ENCODE data around the gene TBC1D8.

The TBC1D8 gene

GRCh38 chr2:101111917-101112771, 39.0 kb downstream of the TBC1D8 start:
- no peak for DNase-seq (ENCODE audit: low spot score)

GRCh38 chr2:101111262-101111838, 39.8 kb downstream of the TBC1D8 start:
- DNase-seq (ENCODE audit: low spot score), result no peak

GRCh38 chr2:101109451-101110118, 41.6 kb downstream of the TBC1D8 start:
- DNase-seq (ENCODE audit: low spot score), result no peak

- no peak for DNase-seq (ENCODE audit: low spot score)
Measured at GRCh38 chr2:101108357-101108756, 42.8 kb downstream of the TBC1D8 start.

GRCh38 chr2:101107241-101107640, 43.9 kb downstream of the TBC1D8 start:
- DNase-seq (ENCODE audit: low spot score), result no peak

- no peak for DNase-seq (ENCODE audit: low spot score)
Measured at GRCh38 chr2:101106453-101107181, 44.6 kb downstream of the TBC1D8 start.

- DNase-seq (ENCODE audit: low spot score), result no peak
Measured at GRCh38 chr2:101105654-101106053, 45.5 kb downstream of the TBC1D8 start.

- no peak for DNase-seq (ENCODE audit: low spot score)
Measured at GRCh38 chr2:101097638-101098037, 53.5 kb downstream of the TBC1D8 start.

- no peak for DNase-seq (ENCODE audit: low spot score)
Measured at GRCh38 chr2:101096619-101097142, 54.5 kb downstream of the TBC1D8 start.

GRCh38 chr2:101094351-101094750, 56.8 kb downstream of the TBC1D8 start:
- DNase-seq (ENCODE audit: low spot score), result no peak

- DNase-seq (ENCODE audit: low spot score), result no peak
Measured at GRCh38 chr2:101089942-101090799, 61.0 kb downstream of the TBC1D8 start.

- no peak for DNase-seq (ENCODE audit: low spot score)
Measured at GRCh38 chr2:101089419-101089818, 61.8 kb downstream of the TBC1D8 start.

GRCh38 chr2:101087638-101088037, 63.5 kb downstream of the TBC1D8 start:
- no peak for DNase-seq (ENCODE audit: low spot score)

- DNase-seq (ENCODE audit: low spot score), result no peak
Measured at GRCh38 chr2:101083613-101084012, 67.6 kb downstream of the TBC1D8 start.

- DNase-seq (ENCODE audit: low spot score), result no peak
Measured at GRCh38 chr2:101082998-101083397, 68.2 kb downstream of the TBC1D8 start.

- no peak for DNase-seq (ENCODE audit: low spot score)
Measured at GRCh38 chr2:101081375-101081907, 69.7 kb downstream of the TBC1D8 start.

GRCh38 chr2:101080211-101081068, 70.7 kb downstream of the TBC1D8 start:
- DNase-seq (ENCODE audit: low spot score), result no peak

GRCh38 chr2:101076581-101076980, 74.6 kb downstream of the TBC1D8 start:
- no peak for DNase-seq (ENCODE audit: low spot score)

- DNase-seq (ENCODE audit: low spot score), result no peak
Measured at GRCh38 chr2:101064868-101065549, 86.2 kb downstream of the TBC1D8 start.

Data from CD4-positive, alpha-beta T cell treated with Interleukin-6 at 100 ng/mL for 8 hours (primary cell).